ENCODE data around the gene NXPE3.

The NXPE3 gene

GRCh38 chr3:101803173-101803782, 24.3 kb downstream of the NXPE3 start:
- no peak for DNase-seq (ENCODE audit: low read depth)

- DNase-seq (ENCODE audit: low read depth): no peak
These were observed 24.9 kb downstream of the NXPE3 start for GRCh38 chr3:101803939-101804338.

- no peak for DNase-seq (ENCODE audit: low read depth)
These were observed 27.5 kb downstream of the NXPE3 start for GRCh38 chr3:101806491-101806890.

GRCh38 chr3:101807888-101808287, 28.9 kb downstream of the NXPE3 start:
- DNase-seq (ENCODE audit: low read depth): no peak

- no peak for DNase-seq (ENCODE audit: low read depth)
These were observed 30.4 kb downstream of the NXPE3 start for GRCh38 chr3:101809178-101810021.

- no peak for DNase-seq (ENCODE audit: low read depth)
These were observed 31.0 kb downstream of the NXPE3 start for GRCh38 chr3:101810022-101810418.

GRCh38 chr3:101811875-101812274, 32.9 kb downstream of the NXPE3 start:
- DNase-seq (ENCODE audit: low read depth): no peak

GRCh38 chr3:101812895-101813294, 33.9 kb downstream of the NXPE3 start:
- DNase-seq (ENCODE audit: low read depth): no peak

- DNase-seq (ENCODE audit: low read depth): no peak
These were observed 34.9 kb downstream of the NXPE3 start for GRCh38 chr3:101813817-101814440.

- DNase-seq (ENCODE audit: low read depth): no peak
These were observed 35.8 kb downstream of the NXPE3 start for GRCh38 chr3:101814835-101815234.

- DNase-seq (ENCODE audit: low read depth): no peak
These were observed 37.5 kb downstream of the NXPE3 start for GRCh38 chr3:101816215-101817149.

- DNase-seq (ENCODE audit: low read depth): no peak
These were observed 39.0 kb downstream of the NXPE3 start for GRCh38 chr3:101817992-101818391.

GRCh38 chr3:101819649-101820206, 40.7 kb downstream of the NXPE3 start:
- no peak for DNase-seq (ENCODE audit: low read depth)

- no peak for DNase-seq (ENCODE audit: low read depth)
These were observed 42.5 kb downstream of the NXPE3 start for GRCh38 chr3:101821503-101821902.

GRCh38 chr3:101823525-101823924, 44.5 kb downstream of the NXPE3 start:
- DNase-seq (ENCODE audit: low read depth): no peak

- DNase-seq (ENCODE audit: low read depth): no peak
These were observed 45.7 kb downstream of the NXPE3 start for GRCh38 chr3:101824702-101825101.

GRCh38 chr3:101825904-101826445, 47.0 kb downstream of the NXPE3 start:
- no peak for DNase-seq (ENCODE audit: low read depth)

GRCh38 chr3:101827211-101828174, 48.5 kb downstream of the NXPE3 start:
- peak; percentile 64 for DNase-seq (ENCODE audit: low read depth)

GRCh38 chr3:101828276-101828675, 49.3 kb downstream of the NXPE3 start:
- DNase-seq (ENCODE audit: low read depth): no peak

Measured in stimulated activated CD8-positive, alpha-beta memory T cell treated with anti-CD3 and anti-CD28 coated beads, Interleukin-7, amount 100 ng/mL, for 24 hours (primary cell).